H1 (cell line): ENCODE results near the gene BNIP5. TPM values are rescaled to one million over a fixed set of nuclear protein-coding genes. Genes with fewer than 3 reads are reported as not detected.

Experiments used
- CTCF ChIA-PET: fragments of 300-600 bp; sonication (Branson Sonifier 250); formaldehyde crosslinking; loops from one replicate; lab custom pipeline; 2021; ENCODE audit not compliant: partially characterized antibody; lab: Charles Lee
- POLR2A ChIA-PET: fragments of 300-600 bp; sonication (Branson Sonifier 250); formaldehyde crosslinking; loops from one replicate; lab custom pipeline; 2021; ENCODE audit warnings: inconsistent platforms; ENCODE audit not compliant: partially characterized antibody; lab: Charles Lee
- DNase-seq, 2 experiments: peaks; one replicate each; pipeline versions ENCODE4 v3.0.0 to v3.0.0-alpha.2; 2010 to 2022; ENCODE audit warnings: low spot score in 2 of 2, low read depth in 1 of 2, mixed read lengths in 1 of 2
- FAIRE-seq: peaks from 2 replicates; lab custom pipeline; 2011; peaks lifted over from hg19 to GRCh38; lab: Jason Lieb, UNC
- H2AFZ ChIP-seq: 2 replicates; pipeline ENCODE4 v1.8.1; 2012; ENCODE audit warnings: low read length, inconsistent platforms
- H2AK5ac ChIP-seq: 2 replicates; pipeline ENCODE4 v1.6.1; 2013; ENCODE audit warnings: low read depth, low read length
- H2BK120ac ChIP-seq: replicated peaks from 2 replicates; pipeline ENCODE3; 2013; ENCODE audit warnings: low read depth, low read length, inconsistent platforms
- H2BK12ac ChIP-seq: 2 replicates; pipeline ENCODE4 v1.6.1; 2013; ENCODE audit warnings: low read depth, low read length
- H2BK15ac ChIP-seq: 2 replicates; pipeline ENCODE4 v1.6.1; 2013; ENCODE audit warnings: low read length
- H2BK20ac ChIP-seq: 2 replicates; pipeline ENCODE4 v1.6.1; 2013; ENCODE audit warnings: low read length
- H2BK5ac ChIP-seq: 2 replicates; pipeline ENCODE4 v1.6.1; 2013; ENCODE audit warnings: low read depth, low read length
- H3K14ac ChIP-seq: 2 replicates; pipeline ENCODE4 v1.6.1; 2013; ENCODE audit warnings: inconsistent platforms; ENCODE audit not compliant: insufficient read length
- H3K18ac ChIP-seq: 2 replicates; pipeline ENCODE4 v1.6.1; 2013; ENCODE audit warnings: low read length; ENCODE audit errors: extremely low read depth
- H3K23ac ChIP-seq: 2 replicates; pipeline ENCODE4 v1.6.1; 2013; ENCODE audit warnings: inconsistent platforms; ENCODE audit not compliant: insufficient read length
- H3K23me2 ChIP-seq: 2 replicates; pipeline ENCODE4 v1.6.1; 2013; ENCODE audit warnings: low read depth, low read length
- H3K27ac ChIP-seq: 2 replicates; pipeline ENCODE4 v1.6.1; 2011; ENCODE audit warnings: low read depth, low read length, inconsistent platforms
- H3K27me3 ChIP-seq, 4 experiments: replicated peaks in 1 of 4; 1 replicate in 1 of 4; 2 replicates in 3 of 4; pipeline versions ENCODE4 v1.6.1 to v1.8.1; 2011 to 2013; ENCODE audit warnings: low read length in 3 of 4, mild to moderate bottlenecking in 3 of 4, inconsistent platforms in 2 of 4, mixed read lengths in 2 of 4, moderate library complexity in 1 of 4; ENCODE audit not compliant: control insufficient read depth in 3 of 4, insufficient read depth in 3 of 4; ENCODE audit errors: extremely low read depth in 1 of 4
- H3K36me3 ChIP-seq, 4 experiments: 2 replicates each; pipeline versions ENCODE4 v1.6.1 to v1.8.1; 2011 to 2013; ENCODE audit warnings: mild to moderate bottlenecking in 4 of 4, low read length in 3 of 4, moderate library complexity in 2 of 4, control low read depth in 1 of 4, inconsistent platforms in 1 of 4; ENCODE audit not compliant: insufficient read depth in 4 of 4, control insufficient read depth in 2 of 4
- H3K4ac ChIP-seq: replicated peaks from 2 replicates; pipeline ENCODE3; 2013; ENCODE audit warnings: low read length, low read depth, mixed read lengths, inconsistent platforms; ENCODE audit not compliant: insufficient read length
- H3K4me1 ChIP-seq, 4 experiments: replicated peaks in 1 of 4; 1 replicate in 1 of 4; 2 replicates in 3 of 4; pipeline versions ENCODE4 v1.6.1 to v1.8.1; 2011 to 2013; ENCODE audit warnings: low read length in 3 of 4, inconsistent platforms in 2 of 4, mixed read lengths in 1 of 4; ENCODE audit not compliant: insufficient read depth in 4 of 4, control insufficient read depth in 3 of 4
- H3K4me2 ChIP-seq, 2 experiments: 2 replicates each; pipeline versions ENCODE4 v1.6.1 to v1.8.1; 2011 to 2013; ENCODE audit warnings: low read depth in 2 of 2, low read length in 2 of 2, control low read depth in 1 of 2, inconsistent platforms in 1 of 2, mild to moderate bottlenecking in 1 of 2; ENCODE audit not compliant: insufficient read depth in 1 of 2
- H3K4me3 ChIP-seq, 4 experiments: fragments of 200-600, 300-600 bp in 1 of 4; sonication (generic), shearing (Covaris generic), sonication (Bioruptor Twin) in 1 of 4; 2 replicates each; pipeline versions ENCODE4 v1.5.1 to v1.8.1; 2011 to 2016; ENCODE audit warnings: low read length in 4 of 4, low read depth in 3 of 4, control low read depth in 2 of 4, inconsistent platforms in 2 of 4, mild to moderate bottlenecking in 2 of 4, mixed read lengths in 1 of 4, moderate library complexity in 1 of 4; ENCODE audit not compliant: insufficient read depth in 2 of 4; ENCODE audit errors: extremely low read depth in 1 of 4
- H3K56ac ChIP-seq: replicated peaks from 2 replicates; pipeline ENCODE3; 2013; ENCODE audit warnings: low read depth, mild to moderate bottlenecking, mixed read lengths, low read length, inconsistent platforms; ENCODE audit not compliant: insufficient read length
- H3K79me1 ChIP-seq: 2 replicates; pipeline ENCODE4 v1.6.1; 2013; ENCODE audit warnings: low read depth, low read length, control low read depth
- H3K79me2 ChIP-seq, 2 experiments: 2 replicates each; pipeline versions ENCODE4 v1.6.1 to v1.8.1; 2012 to 2013; ENCODE audit warnings: low read length in 2 of 2, mild to moderate bottlenecking in 2 of 2, inconsistent platforms in 1 of 2; ENCODE audit not compliant: insufficient read depth in 2 of 2, control insufficient read depth in 1 of 2
- H3K9ac ChIP-seq, 4 experiments: replicated peaks in 1 of 4; 1 replicate in 1 of 4; 2 replicates in 3 of 4; pipeline versions ENCODE4 v1.6.1 to v1.8.1; 2011 to 2013; ENCODE audit warnings: low read depth in 3 of 4, low read length in 3 of 4, control low read depth in 2 of 4, mild to moderate bottlenecking in 2 of 4, moderate library complexity in 2 of 4, inconsistent platforms in 1 of 4; ENCODE audit errors: extremely low read depth in 1 of 4
- H3K9me3 ChIP-seq, 2 experiments: 2 replicates each; pipeline versions ENCODE4 v1.6.1 to v1.8.1; 2012 to 2013; ENCODE audit warnings: mild to moderate bottlenecking in 2 of 2, moderate library complexity in 2 of 2, control low read depth in 1 of 2, inconsistent platforms in 1 of 2, low read depth in 1 of 2, low read length in 1 of 2, mixed read lengths in 1 of 2; ENCODE audit not compliant: insufficient read depth in 2 of 2
- H4K20me1 ChIP-seq, 2 experiments: replicated peaks in 1 of 2; 2 replicates each; pipeline versions ENCODE3 to v1.8.1; 2011 to 2013; ENCODE audit warnings: inconsistent platforms in 2 of 2, low read length in 2 of 2, mild to moderate bottlenecking in 1 of 2; ENCODE audit not compliant: insufficient read depth in 2 of 2, control insufficient read depth in 1 of 2
- H4K5ac ChIP-seq: 2 replicates; pipeline ENCODE4 v1.6.1; 2013; ENCODE audit warnings: low read length, low read depth, mixed read lengths, inconsistent platforms; ENCODE audit not compliant: insufficient read length
- H4K8ac ChIP-seq: 2 replicates; pipeline ENCODE4 v1.8.0; 2013; ENCODE audit warnings: mild to moderate bottlenecking, moderate library complexity, low read length, inconsistent platforms; ENCODE audit not compliant: insufficient read depth; ENCODE audit errors: extremely low read depth
- H4K91ac ChIP-seq: replicated peaks from 2 replicates; pipeline ENCODE3; 2013; ENCODE audit warnings: low read length, mixed read lengths, inconsistent platforms; ENCODE audit not compliant: insufficient read length
- SIN3A ChIP-seq, 2 experiments: IDR thresholded peaks in 1 of 2; conservative IDR thresholded peaks in 1 of 2; 2 replicates each; pipeline ENCODE4 v1.6.1; 2011 to 2012; ENCODE audit warnings: low read length in 2 of 2, improper control_type of control experiment in 1 of 2, low read depth in 1 of 2, mild to moderate bottlenecking in 1 of 2
- WGBS, 2 experiments: shearing (Covaris generic) in 1 of 2; methylation state at CpG; one replicate each; pipeline versions ENCODE4 v1.1.6 to v1.1.7; 2013 to 2015; ENCODE audit warnings: low lambda C conversion rate in 2 of 2, mixed read lengths in 2 of 2, inconsistent platforms in 1 of 2, low coverage in 1 of 2, missing lambda C conversion rate in 1 of 2; ENCODE audit not compliant: insufficient replicate concordance in 2 of 2, insufficient coverage in 1 of 2, insufficient read length in 1 of 2; ENCODE audit errors: extremely low coverage in 1 of 2, missing lambda C conversion rate in 1 of 2; 5-methylcytosine and 5-hydroxymethylcytosine counted together
- polyA plus RNA-seq, 7 experiments: library from polyadenylated mRNA; depleted of rRNA in 3 of 7; stranded (reverse) in 5 of 7; unstranded in 2 of 7; fragments of >200 nt in 5 of 7; fragments of 200-250 nt in 2 of 7; gene quantifications; 1 replicate in 5 of 7; 2 replicates in 1 of 7; 4 replicates in 1 of 7; pipeline versions ENCODE4 v1.2.1 to v1.2.3, GENCODE V29; 2011 to 2013; ENCODE audit warnings: missing spikeins in 2 of 7, mixed read lengths in 2 of 7
- total RNA-seq: library from RNA; stranded (reverse); fragmentation: NEBNext Ultra II Directional; extraction: Animal tissue kit (Norgen Biotek cat#: 25700); gene quantifications from 2 replicates; pipeline ENCODE4 v1.2.1, GENCODE V29; 2021

Gene BNIP5
- total and polyA plus RNA-seq, 2 of the 8 experiments (the other 6 are each of a cell fraction or from before 2014, with no cell fraction given), result not detected

DNA sequence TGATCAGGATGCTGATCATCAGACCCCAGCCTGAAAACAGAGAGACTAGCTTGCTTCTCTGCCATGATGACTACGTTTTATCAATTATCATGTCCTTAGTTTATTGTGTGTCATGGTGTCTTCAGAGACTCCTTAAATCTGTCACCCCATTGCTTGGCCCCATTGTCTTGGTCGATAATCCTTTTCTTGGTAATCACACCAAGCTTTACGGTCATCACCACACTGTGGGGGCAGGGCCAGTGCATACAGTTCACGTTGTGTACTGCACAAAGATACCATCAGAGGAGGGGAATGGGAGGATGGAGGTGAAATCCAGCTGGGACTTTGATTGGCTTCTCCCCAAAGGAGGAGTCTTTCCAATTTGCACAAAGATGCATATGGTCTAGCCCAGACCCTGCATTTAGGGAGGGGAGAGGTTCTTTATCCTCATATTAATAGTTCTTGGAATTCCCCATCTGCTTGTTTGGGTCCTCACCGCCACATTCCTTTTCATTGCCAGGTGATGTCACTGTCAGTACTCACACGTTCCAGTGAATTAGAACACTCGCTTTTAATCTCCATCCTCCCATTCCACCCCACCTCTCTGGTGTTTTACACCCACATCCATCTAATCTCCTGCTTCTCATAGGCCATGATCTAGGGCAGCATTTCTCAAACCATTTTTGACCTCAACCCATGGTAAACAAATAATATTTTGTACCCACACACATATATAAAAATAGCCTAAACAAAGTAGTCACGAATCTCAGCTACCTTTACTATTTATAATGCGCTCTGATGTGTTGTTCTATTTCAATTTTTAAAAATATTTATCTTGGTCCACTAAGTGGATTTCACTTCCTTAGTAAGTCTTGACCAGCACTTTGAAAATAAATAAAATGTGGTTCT is 45.1 kb upstream of the BNIP5 start:
- ChIA-PET CTCF (interaction anchor here (1.0 to 1.4 kb wide), 2 partner anchors 36 to 277 kb away, joined by 3 to 4 read pairs; no protein-coding TSS in a partner anchor), POLR2A (interaction anchor here (0.6 kb wide), 1 partner anchor 229 kb away, joined by 3 read pairs; no protein-coding TSS in a partner anchor)
- Histone ChIP-seq H3K79me2 (no peaks in the 10 kb centered on the region), H3K9me3 (no peaks in the 10 kb centered on the region), H3K4me2 (no peak overlapping the region), H3K79me1 (no peaks in the 10 kb centered on the region), H3K14ac (no peak overlapping the region), H3K27me3 (peaks cover 1 to 16% (median 15%) of the 10 kb centered on the region in 4 experiments), H4K91ac (no peak overlapping the region), H4K8ac (no peak overlapping the region), H3K4me3 (no peak overlapping the region), H3K23me2 (peaks cover 4% of the 10 kb centered on the region), H3K23ac (no peak overlapping the region), H2BK20ac (no peak overlapping the region), H3K4ac (no peak overlapping the region), H3K9ac (no peak overlapping the region), H2BK15ac (no peak overlapping the region), H3K18ac (no peak overlapping the region), H3K27ac (no peak overlapping the region), H4K20me1 (no peaks in the 10 kb centered on the region), H3K36me3 (no peaks in the 10 kb centered on the region), H2AFZ (no peak overlapping the region), H2AK5ac (no peak overlapping the region), H2BK120ac (no peak overlapping the region), H3K56ac (no peak overlapping the region), H2BK12ac (no peak overlapping the region), H2BK5ac (no peak overlapping the region), H4K5ac (no peak overlapping the region), H3K4me1 (peaks cover 0 to 8% (median 4%) of the 10 kb centered on the region in 4 experiments; a peak in 5 of 7 replicates)
- no peak for TF ChIP-seq SIN3A (conservative IDR thresholded peaks at IDR 0.05 in 1 of 2, IDR thresholded peaks at IDR 0.05 in 1 of 2; ENCODE audit: low read depth in 1 of 2, low read length in 2 of 2)
- no peak for FAIRE-seq
- 84% methylated on average over 9 of the region's 9 CpGs; no CpG with 5 or more reads in 1 of the 2 experiments for WGBS, 2 experiments
- no peak for DNase-seq
